Activated CD8-positive, alpha-beta memory T cell treated with anti-CD3 and anti-CD28 coated beads, Interleukin-2, amount 50 U/mL, for 1 hour (primary cell): Measurements from ENCODE around the gene EPHB3.

Source experiments
- DNase-seq: peaks from one replicate; pipeline ENCODE4 v3.0.0-alpha.2; 2020; ENCODE audit errors: extremely low read depth

The EPHB3 gene

GRCh38 chr3:184543843-184544512, 17.6 kb upstream of the EPHB3 start:
- peak; percentile 47 for DNase-seq

GRCh38 chr3:184544513-184544861, 17.1 kb upstream of the EPHB3 start:
- DNase-seq = no peak

- no peak for DNase-seq
Measured at GRCh38 chr3:184545769-184546168, 15.8 kb upstream of the EPHB3 start.

GRCh38 chr3:184546252-184546651, 15.3 kb upstream of the EPHB3 start:
- no peak for DNase-seq

- DNase-seq = no peak
Measured at GRCh38 chr3:184549796-184550577, 11.6 kb upstream of the EPHB3 start.

GRCh38 chr3:184551103-184551502, 10.5 kb upstream of the EPHB3 start:
- DNase-seq = no peak

- no peak for DNase-seq
Measured at GRCh38 chr3:184551614-184552256, 9.8 kb upstream of the EPHB3 start.

- no peak for DNase-seq
Measured at GRCh38 chr3:184552296-184552695, 9.3 kb upstream of the EPHB3 start.

- DNase-seq = no peak
Measured at GRCh38 chr3:184552863-184553262, 8.7 kb upstream of the EPHB3 start.

- DNase-seq = no peak
Measured at GRCh38 chr3:184553385-184553784, 8.2 kb upstream of the EPHB3 start.

GRCh38 chr3:184554461-184554860, 7.1 kb upstream of the EPHB3 start:
- no peak for DNase-seq

GRCh38 chr3:184556582-184557347, 4.8 kb upstream of the EPHB3 start:
- DNase-seq = no peak

- DNase-seq = no peak
Measured at GRCh38 chr3:184557348-184557950, 4.1 kb upstream of the EPHB3 start.

- DNase-seq = no peak
Measured at GRCh38 chr3:184558726-184559125, 2.9 kb upstream of the EPHB3 start.

- DNase-seq = no peak
Measured at GRCh38 chr3:184559336-184559735, 2.2 kb upstream of the EPHB3 start.

GRCh38 chr3:184560531-184560930, 1.1 kb upstream of the EPHB3 start:
- DNase-seq = no peak

- DNase-seq = no peak
Measured at GRCh38 chr3:184561913-184562877, 610 bp downstream of the EPHB3 start.

GRCh38 chr3:184562878-184563560, 1.4 kb downstream of the EPHB3 start:
- no peak for DNase-seq

- DNase-seq = no peak
Measured at GRCh38 chr3:184563561-184563925, 2.0 kb downstream of the EPHB3 start.
